GM23248 (cell line): ENCODE data around the gene NOL9. TPM values are rescaled to one million over a fixed set of nuclear protein-coding genes. Genes with fewer than 3 reads are reported as not detected.

Experiments
- DNase-seq: peaks from one replicate; pipeline ENCODE4 v3.0.0-alpha.2; 2015
- H2AFZ ChIP-seq: fragments of 200-600 bp; sonication (generic); 2 replicates; pipeline ENCODE4 v1.6.1; 2016; ENCODE audit warnings: antibody characterized with exemption
- H3F3A ChIP-seq: fragments of 200-600 bp; sonication (generic); 2 replicates; pipeline ENCODE4 v1.6.1; 2016; ENCODE audit warnings: mild to moderate bottlenecking, antibody characterized with exemption, mixed run types; ENCODE audit not compliant: insufficient read depth
- H3K27ac ChIP-seq: fragments of 200-600 bp; sonication (generic); 2 replicates; pipeline ENCODE4 v1.5.1; 2016; ENCODE audit warnings: mild to moderate bottlenecking
- H3K27me3 ChIP-seq: fragments of 200-600 bp; sonication (generic); replicated peaks from 2 replicates; pipeline ENCODE4 v1.6.1; 2016; ENCODE audit warnings: mild to moderate bottlenecking; ENCODE audit not compliant: insufficient read depth
- H3K36me3 ChIP-seq: fragments of 200-600 bp; sonication (generic); 2 replicates; pipeline ENCODE4 v1.6.1; 2016; ENCODE audit warnings: low read depth, mild to moderate bottlenecking
- H3K4me1 ChIP-seq: fragments of 200-600 bp; sonication (generic); 2 replicates; pipeline ENCODE4 v1.6.1; 2016; ENCODE audit warnings: mild to moderate bottlenecking; ENCODE audit not compliant: insufficient read depth
- H3K4me2 ChIP-seq: fragments of 200-600 bp; sonication (generic); one replicate; pipeline ENCODE4 v1.6.1; 2016; ENCODE audit warnings: mild to moderate bottlenecking; ENCODE audit not compliant: unreplicated experiment
- H3K4me3 ChIP-seq: fragments of 200-600 bp; sonication (generic); 2 replicates; pipeline ENCODE4 v1.5.1; 2016; ENCODE audit warnings: mild to moderate bottlenecking
- H3K79me2 ChIP-seq: fragments of 200-600 bp; sonication (generic); 2 replicates; pipeline ENCODE4 v1.6.1; 2016; ENCODE audit warnings: mild to moderate bottlenecking; ENCODE audit not compliant: insufficient read depth
- H3K9ac ChIP-seq: fragments of 200-600 bp; sonication (generic); 2 replicates; pipeline ENCODE4 v1.6.1; 2016; ENCODE audit warnings: mild to moderate bottlenecking
- H3K9me2 ChIP-seq: fragments of 200-600 bp; sonication (generic); 2 replicates; pipeline ENCODE4 v1.6.1; 2016; ENCODE audit warnings: mixed run types, mild to moderate bottlenecking, moderate library complexity; ENCODE audit not compliant: insufficient read depth
- H3K9me3 ChIP-seq: fragments of 200-600 bp; sonication (generic); one replicate; pipeline ENCODE4 v1.6.1; 2017; ENCODE audit warnings: low read depth
- H4K20me1 ChIP-seq: fragments of 200-600 bp; sonication (generic); 2 replicates; pipeline ENCODE4 v1.6.0; 2016; ENCODE audit not compliant: insufficient read depth
- EZH2 ChIP-seq: fragments of 200-600 bp; sonication (generic); IDR thresholded peaks from 2 replicates; pipeline ENCODE4 v1.6.1; 2018; ENCODE audit warnings: antibody characterized with exemption, mild to moderate bottlenecking; ENCODE audit not compliant: insufficient read depth, poor library complexity, severe bottlenecking
- EZH2phosphoT487 ChIP-seq: fragments of 200-600 bp; sonication (generic); IDR thresholded peaks from 2 replicates; pipeline ENCODE4 v1.6.1; 2018; ENCODE audit warnings: antibody characterized with exemption, moderate library complexity, mild to moderate bottlenecking, low read depth; ENCODE audit not compliant: insufficient read depth
- WGBS, 2 experiments: methylation state at CpG; one replicate each; pipeline ENCODE4 v1.1.6; 2015 to 2017; ENCODE audit warnings: low lambda C conversion rate in 2 of 2, low coverage in 1 of 2; ENCODE audit errors: missing lambda C conversion rate in 2 of 2; 5-methylcytosine and 5-hydroxymethylcytosine counted together
- in situ Hi-C: fragments of 300-500 bp; cut with MboI; formaldehyde crosslinking; loops from 2 replicates; pipeline ENCODE4 v1.15.0; 2020
- polyA plus RNA-seq: library from polyadenylated mRNA; unstranded; fragments of >200 nt; fragmentation: Nextera tagmentation; extraction: Ambion mirVana; gene quantifications from 2 replicates; pipeline ENCODE4 v1.2.1, GENCODE V29; 2016
- total RNA-seq: library from RNA; depleted of rRNA; stranded (reverse); fragments of >200 nt; shearing (Covaris generic); gene quantifications from 2 replicates; pipeline ENCODE4 v1.2.3, GENCODE V29; 2014

The NOL9 gene
- total and polyA plus RNA-seq, 2 experiments from 2014 or later, result 13.0 to 27.8 TPM

- 75 to 79% methylated on average over 29 to 31 of the region's 31 CpGs for WGBS, 2 experiments
- DNase-seq, result peak; percentile 48
- peak overlapping the region; percentile 97 for H3K9ac ChIP-seq
- TF ChIP-seq EZH2 (no peak), EZH2phosphoT487 (no peak)
- H3K9me3 ChIP-seq, result no peaks in the 10 kb centered on the region
- H4K20me1 ChIP-seq, result no peaks in the 10 kb centered on the region; the same call in 1 of the 2 replicates
- H3K4me3 ChIP-seq, result peak overlapping the region; percentile 87
- peaks cover 21% of the 10 kb centered on the region for H3F3A ChIP-seq
- H3K79me2 ChIP-seq, result peaks cover 78% of the 10 kb centered on the region
- no peaks in the 10 kb centered on the region for H3K27me3 ChIP-seq
- peaks cover 22% of the 10 kb centered on the region for H3K36me3 ChIP-seq
- H3K27ac ChIP-seq, result peak overlapping the region; percentile 99
- no peak overlapping the region for H2AFZ ChIP-seq
- H3K9me2 ChIP-seq, result no peaks in the 10 kb centered on the region
- H3K4me1 ChIP-seq, result peaks cover 17% of the 10 kb centered on the region
- peak overlapping the region; percentile 86 for H3K4me2 ChIP-seq
- in situ Hi-C loops, result no loop called here
These were observed 45.0 kb upstream of the NOL9 start for GRCh38 chr1:6599141-6599975.

DNA sequence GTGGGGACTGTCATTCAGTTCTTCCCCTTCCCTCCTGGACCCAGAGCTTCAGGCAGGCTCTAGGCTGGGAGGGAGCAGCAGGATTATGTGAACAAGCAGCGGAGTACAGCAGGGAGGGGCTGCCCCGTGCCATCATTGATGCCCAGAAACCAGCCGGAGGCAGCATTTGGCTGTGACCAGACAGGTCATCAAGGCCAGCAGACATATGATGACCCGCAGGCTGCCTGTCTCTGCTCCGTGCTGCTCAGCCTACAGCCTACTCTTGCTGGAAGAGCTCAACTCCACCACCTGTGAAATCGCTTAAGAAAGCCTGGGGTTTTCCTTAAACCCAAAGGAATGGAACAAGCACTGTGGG, 43.4 kb upstream of the NOL9 start:
- TF ChIP-seq EZH2phosphoT487 (no peak), EZH2 (no peak)
- Histone ChIP-seq H3K79me2 (peaks cover 94% of the 10 kb centered on the region), H3K9me2 (no peaks in the 10 kb centered on the region), H3K36me3 (peaks cover 33% of the 10 kb centered on the region), H3K9me3 (no peaks in the 10 kb centered on the region), H3K4me3 (no peak overlapping the region), H3F3A (peaks cover 8% of the 10 kb centered on the region), H3K4me1 (peaks cover 4% of the 10 kb centered on the region; the same call in 1 of the 2 replicates), H4K20me1 (no peaks in the 10 kb centered on the region; the same call in 1 of the 2 replicates), H3K27ac (no peak overlapping the region), H2AFZ (no peak overlapping the region), H3K27me3 (no peaks in the 10 kb centered on the region), H3K9ac (no peak overlapping the region), H3K4me2 (no peak overlapping the region)
- in situ Hi-C loops, result no loop called here
- no peak for DNase-seq
- 84 to 91% methylated on average over 5 to 6 of the region's 6 CpGs for WGBS, 2 experiments

GRCh38 chr1:6596886-6597776, 42.8 kb upstream of the NOL9 start:
- in situ Hi-C loops, result no loop called here
- peaks cover 33% of the 10 kb centered on the region for H3K36me3 ChIP-seq
- peaks cover 8% of the 10 kb centered on the region for H3F3A ChIP-seq
- TF ChIP-seq EZH2 (no peak), EZH2phosphoT487 (no peak)
- H3K27me3 ChIP-seq, result no peaks in the 10 kb centered on the region
- H3K9me2 ChIP-seq, result no peaks in the 10 kb centered on the region
- no peaks in the 10 kb centered on the region; the same call in 1 of the 2 replicates for H4K20me1 ChIP-seq
- no peak overlapping the region for H3K4me2 ChIP-seq
- H3K27ac ChIP-seq, result no peak overlapping the region
- WGBS, 2 experiments, result 88 to 89% methylated on average over 12 to 15 of the region's 15 CpGs
- H3K4me3 ChIP-seq, result no peak overlapping the region
- no peak overlapping the region for H3K9ac ChIP-seq
- peaks cover 98% of the 10 kb centered on the region for H3K79me2 ChIP-seq
- H2AFZ ChIP-seq, result no peak overlapping the region
- no peak for DNase-seq
- H3K4me1 ChIP-seq, result peaks cover 4% of the 10 kb centered on the region; the same call in 1 of the 2 replicates
- H3K9me3 ChIP-seq, result no peaks in the 10 kb centered on the region

DNA sequence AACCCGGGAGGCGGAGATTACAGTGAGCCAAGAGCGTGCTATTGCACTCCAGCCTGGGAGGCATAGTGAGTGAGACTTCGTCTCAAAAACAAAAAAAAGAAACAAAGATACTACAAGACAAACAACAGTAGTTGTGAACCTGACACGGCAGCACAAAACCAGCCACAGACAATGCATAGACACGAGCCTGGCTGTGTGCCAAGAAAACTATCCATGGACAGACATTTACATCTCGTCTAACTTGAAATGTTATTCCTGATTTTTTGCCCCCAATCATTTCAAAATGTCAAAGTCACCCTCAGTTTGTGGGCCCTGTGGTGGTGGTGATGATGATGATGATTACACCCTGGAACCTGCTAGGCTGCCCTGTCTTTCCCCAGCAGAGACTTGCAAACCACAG, 42.0 kb upstream of the NOL9 start:
- Histone ChIP-seq H3K36me3 (peaks cover 33% of the 10 kb centered on the region), H3K27ac (no peak overlapping the region), H3K9me2 (no peaks in the 10 kb centered on the region), H2AFZ (no peak overlapping the region), H3K27me3 (no peaks in the 10 kb centered on the region), H3K9ac (no peak overlapping the region), H3K4me3 (no peak overlapping the region), H3K79me2 (peaks cover 98% of the 10 kb centered on the region), H3F3A (peaks cover 8% of the 10 kb centered on the region), H3K4me2 (no peak overlapping the region), H3K9me3 (no peaks in the 10 kb centered on the region), H4K20me1 (no peaks in the 10 kb centered on the region; the same call in 1 of the 2 replicates), H3K4me1 (peaks cover 4% of the 10 kb centered on the region; the same call in 1 of the 2 replicates)
- TF ChIP-seq EZH2 (no peak), EZH2phosphoT487 (no peak)
- 65 to 66% methylated on average over 7 of the region's 7 CpGs for WGBS, 2 experiments
- no peak for DNase-seq
- in situ Hi-C loops, result no loop called here
